Lower lobe of right lung (tissue), 2 donors: ENCODE results near the gene LIN7A. TPM values are rescaled to one million over a fixed set of nuclear protein-coding genes. Genes with fewer than 3 reads are reported as not detected.

ENCODE experiments used
- ATAC-seq, 2 donors: fragments of 200-7000 bp; cut with Tn5 transposase; one replicate each; pipeline ENCODE4 v1.9.1; 2020 to 2022; ENCODE audit warnings: mild to moderate bottlenecking in 2 of 2, moderate library complexity in 2 of 2
- DNase-seq: peaks from one replicate; pipeline ENCODE4 v3.0.0-alpha.2; 2020
- H3K27ac ChIP-seq: fragments of 200-600 bp; one replicate; pipeline ENCODE4 v1.8.0; 2022
- H3K27me3 ChIP-seq: fragments of 200-600 bp; one replicate; pipeline ENCODE4 v1.8.0; 2022; ENCODE audit warnings: low read depth
- H3K36me3 ChIP-seq: fragments of 200-600 bp; one replicate; pipeline ENCODE4 v1.8.0; 2022; ENCODE audit warnings: mild to moderate bottlenecking
- H3K4me1 ChIP-seq: fragments of 200-600 bp; one replicate; pipeline ENCODE4 v1.8.0; 2022
- H3K4me3 ChIP-seq: fragments of 200-600 bp; one replicate; pipeline ENCODE4 v1.8.0; 2022; ENCODE audit warnings: mild to moderate bottlenecking
- H3K9me3 ChIP-seq: fragments of 200-600 bp; one replicate; pipeline ENCODE4 v1.8.0; 2022
- CTCF ChIP-seq: fragments of 200-600 bp; IDR thresholded peaks from one replicate; pipeline ENCODE4 v1.8.0; 2022; ENCODE audit warnings: antibody characterized with exemption, mild to moderate bottlenecking
- intact Hi-C: fragments of 100-400 bp; cut with DNase I; formaldehyde crosslinking; loops from one replicate; pipeline ENCODE4 v1.11.0; 2022
- total RNA-seq: library from RNA; stranded (reverse); fragmentation: NEBNext Ultra II Directional; extraction: Animal tissue kit (Norgen Biotek cat#: 25700); gene quantifications from one replicate; pipeline ENCODE4 v1.2.1, GENCODE V29; 2021
- donor health status: DM: no; HTN: yes; CAD: no; lungs with severe emphysema.

LIN7A gene
- total RNA-seq, 1 donor from 2014 or later: 14.6 TPM

- peaks cover 8% of the 10 kb centered on the region for H3K4me1 ChIP-seq
- no peak overlapping the region for H3K27ac ChIP-seq
- ATAC-seq (no peak), DNase-seq (no peak)
- H3K9me3 ChIP-seq: no peaks in the 10 kb centered on the region
- intact Hi-C loops: no loop called here
- H3K27me3 ChIP-seq: no peaks in the 10 kb centered on the region
- peak overlapping the region; percentile 71 for H3K4me3 ChIP-seq
- no peaks in the 10 kb centered on the region for H3K36me3 ChIP-seq
- TF ChIP-seq CTCF: no peak
Observed at GRCh38 chr12:80938397-80938796, 663 bp upstream of the LIN7A start.

- Histone ChIP-seq H3K27me3 (no peaks in the 10 kb centered on the region), H3K4me1 (peaks cover 8% of the 10 kb centered on the region), H3K9me3 (no peaks in the 10 kb centered on the region), H3K36me3 (no peaks in the 10 kb centered on the region), H3K27ac (peak overlapping the region; percentile 84), H3K4me3 (peak overlapping the region; percentile 71)
- intact Hi-C loops: no loop called here
- no peak for TF ChIP-seq CTCF
- ATAC-seq (peak; percentile 84 to 86), DNase-seq (peak; percentile 64)
Observed at GRCh38 chr12:80936642-80937390, 918 bp downstream of the LIN7A start.

- no peak for TF ChIP-seq CTCF
- DNase-seq (no peak), ATAC-seq (no peak)
- Histone ChIP-seq H3K27me3 (no peaks in the 10 kb centered on the region), H3K4me3 (peak overlapping the region; percentile 71), H3K27ac (peak overlapping the region; percentile 84), H3K9me3 (no peaks in the 10 kb centered on the region), H3K36me3 (no peaks in the 10 kb centered on the region), H3K4me1 (peaks cover 8% of the 10 kb centered on the region)
- intact Hi-C loops: no loop called here
Observed at GRCh38 chr12:80936353-80936641, 1.4 kb downstream of the LIN7A start.

GRCh38 chr12:80935111-80935510, 2.6 kb downstream of the LIN7A start:
- TF ChIP-seq CTCF: no peak
- no peak for DNase-seq
- H3K27me3 ChIP-seq: no peaks in the 10 kb centered on the region
- H3K4me1 ChIP-seq: peaks cover 8% of the 10 kb centered on the region
- no peak overlapping the region for H3K4me3 ChIP-seq
- no peak for ATAC-seq
- intact Hi-C loops: no loop called here
- no peak overlapping the region for H3K27ac ChIP-seq
- H3K9me3 ChIP-seq: no peaks in the 10 kb centered on the region
- H3K36me3 ChIP-seq: no peaks in the 10 kb centered on the region

- no peak for ATAC-seq
- H3K9me3 ChIP-seq: no peaks in the 10 kb centered on the region
- no peaks in the 10 kb centered on the region for H3K4me1 ChIP-seq
- H3K36me3 ChIP-seq: no peaks in the 10 kb centered on the region
- TF ChIP-seq CTCF: no peak
- H3K27me3 ChIP-seq: no peaks in the 10 kb centered on the region
- H3K4me3 ChIP-seq: no peak overlapping the region
- H3K27ac ChIP-seq: no peak overlapping the region
- DNase-seq: no peak
- intact Hi-C loops: no loop called here
Observed at GRCh38 chr12:80925983-80926382, 11.8 kb downstream of the LIN7A start.
